IgD-negative memory B cell (primary cell): ENCODE data around the gene FMO3. TPM values are rescaled to one million over a fixed set of nuclear protein-coding genes. Genes with fewer than 3 reads are reported as not detected.

Experiments
- H3K27ac Mint-ChIP-seq, 3 donors: one replicate each; pipeline ENCODE4 v1.8.0; 2020 to 2022; ENCODE audit warnings: mild to moderate bottlenecking in 3 of 3, mixed read lengths in 3 of 3, moderate library complexity in 1 of 3
- H3K27me3 Mint-ChIP-seq: one replicate; pipeline ENCODE4 v1.8.0; 2021; ENCODE audit warnings: mixed read lengths
- H3K36me3 Mint-ChIP-seq: one replicate; pipeline ENCODE4 v1.8.0; 2020; ENCODE audit warnings: mild to moderate bottlenecking, mixed read lengths
- H3K4me1 Mint-ChIP-seq, 3 donors: one replicate each; pipeline ENCODE4 v1.8.0; 2020 to 2022; ENCODE audit warnings: mixed read lengths in 3 of 3, mild to moderate bottlenecking in 1 of 3
- H3K4me3 Mint-ChIP-seq, 4 donors: one replicate each; pipeline ENCODE4 v1.8.0; 2020 to 2022; ENCODE audit warnings: mild to moderate bottlenecking in 4 of 4, mixed read lengths in 4 of 4, moderate library complexity in 3 of 4
- H3K9me3 Mint-ChIP-seq, 3 donors: one replicate each; pipeline ENCODE4 v1.8.0; 2020 to 2021; ENCODE audit warnings: mixed read lengths in 3 of 3, mild to moderate bottlenecking in 1 of 3
- polyA plus RNA-seq: library from polyadenylated mRNA; unstranded; fragments of 300-500 nt; fragmentation: Illumina TruSeq; gene quantifications from one replicate; pipeline ENCODE4 v1.2.3, GENCODE V29; 2021

Gene FMO3
- not detected for polyA plus RNA-seq

DNA sequence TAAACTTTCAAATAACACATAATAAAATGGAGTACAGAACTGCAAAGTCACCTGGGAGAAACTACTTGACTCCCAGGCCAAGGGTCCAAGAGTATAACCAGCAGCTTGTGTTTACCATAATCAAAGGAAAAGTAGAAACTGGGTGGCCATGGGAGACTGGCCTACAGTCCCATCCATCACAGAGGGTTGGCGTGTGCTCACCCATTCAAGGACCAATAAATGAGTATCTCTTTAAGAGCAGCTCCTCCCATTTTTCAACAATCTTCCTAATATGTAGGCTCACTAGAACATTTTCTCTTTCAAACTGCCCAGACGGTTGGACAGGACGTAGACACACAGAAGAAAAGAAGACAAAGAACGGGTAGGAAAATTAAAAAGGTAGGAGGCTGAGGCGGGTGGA lies at the start of gene FMO3:
Gene FMO3, plus strand, starts transcription at position 302 of the 400 bp plus-strand sequence. CDS start 1,754 bp downstream, outside the sequence.
- Mint-ChIP-seq H3K4me3 (no peak within 1 kb of the TSS), H3K9me3 (peaks cover 0 to 2% (median 0%) of the 10 kb centered on the region in 3 donors), H3K4me1 (peaks cover 0 to 2% (median 0%) of the 10 kb centered on the region in 3 donors), H3K27ac (no peak within 1 kb of the TSS), H3K27me3 (no peaks in the 10 kb centered on the region), H3K36me3 (no peaks in the 10 kb centered on the region)

DNA sequence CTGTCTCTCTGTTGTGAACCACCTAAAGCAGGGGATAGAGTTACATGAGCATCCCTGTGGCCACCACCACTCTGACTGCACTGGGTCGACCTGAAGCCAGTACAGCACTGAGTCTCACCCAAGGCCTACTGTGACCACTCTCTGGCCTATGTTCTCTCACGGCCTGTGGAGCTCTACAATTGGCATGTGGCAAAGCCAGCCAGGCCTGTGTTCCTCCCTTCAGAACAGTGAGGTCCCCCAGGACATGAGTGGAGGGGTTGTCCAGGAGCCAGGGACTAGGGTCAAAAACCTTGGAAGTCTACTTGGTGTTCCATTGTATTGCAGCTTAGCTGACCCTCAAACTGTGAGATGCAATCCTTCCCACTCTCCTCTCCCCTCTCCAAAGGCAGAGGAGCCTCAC lies 42.7 kb upstream of the FMO3 start:
- Mint-ChIP-seq H3K36me3 (peaks cover 1% of the 10 kb centered on the region), H3K27ac (no peak overlapping the region), H3K4me3 (no peak overlapping the region), H3K4me1 (no peaks in the 10 kb centered on the region), H3K9me3 (peaks cover 7 to 19% (median 12%) of the 10 kb centered on the region in 3 donors), H3K27me3 (peaks cover 3% of the 10 kb centered on the region)

DNA sequence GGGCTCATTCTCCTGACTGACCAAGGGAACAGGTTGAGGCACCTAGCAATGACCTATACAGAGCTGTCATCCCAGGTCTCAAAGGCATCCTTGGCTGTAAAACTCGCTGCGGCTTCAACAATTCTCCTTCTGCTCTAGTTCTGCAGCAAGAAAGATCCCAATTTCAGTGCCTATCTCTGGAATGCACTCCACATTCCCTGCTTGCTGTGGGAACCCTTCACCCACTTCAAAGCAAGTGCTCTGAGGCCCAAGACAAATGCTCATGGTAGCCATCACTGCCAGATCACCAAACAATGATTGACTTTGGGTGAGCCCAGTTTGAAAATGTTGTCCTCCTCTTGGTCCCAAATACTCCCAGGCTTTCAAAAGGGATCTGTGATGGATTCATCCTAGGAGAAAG lies 37.7 kb upstream of the FMO3 start:
- Mint-ChIP-seq H3K27me3 (peaks cover 5% of the 10 kb centered on the region), H3K4me1 (no peaks in the 10 kb centered on the region), H3K9me3 (peaks cover 3 to 15% (median 12%) of the 10 kb centered on the region in 3 donors), H3K4me3 (no peak overlapping the region), H3K27ac (no peak overlapping the region), H3K36me3 (no peaks in the 10 kb centered on the region)

DNA sequence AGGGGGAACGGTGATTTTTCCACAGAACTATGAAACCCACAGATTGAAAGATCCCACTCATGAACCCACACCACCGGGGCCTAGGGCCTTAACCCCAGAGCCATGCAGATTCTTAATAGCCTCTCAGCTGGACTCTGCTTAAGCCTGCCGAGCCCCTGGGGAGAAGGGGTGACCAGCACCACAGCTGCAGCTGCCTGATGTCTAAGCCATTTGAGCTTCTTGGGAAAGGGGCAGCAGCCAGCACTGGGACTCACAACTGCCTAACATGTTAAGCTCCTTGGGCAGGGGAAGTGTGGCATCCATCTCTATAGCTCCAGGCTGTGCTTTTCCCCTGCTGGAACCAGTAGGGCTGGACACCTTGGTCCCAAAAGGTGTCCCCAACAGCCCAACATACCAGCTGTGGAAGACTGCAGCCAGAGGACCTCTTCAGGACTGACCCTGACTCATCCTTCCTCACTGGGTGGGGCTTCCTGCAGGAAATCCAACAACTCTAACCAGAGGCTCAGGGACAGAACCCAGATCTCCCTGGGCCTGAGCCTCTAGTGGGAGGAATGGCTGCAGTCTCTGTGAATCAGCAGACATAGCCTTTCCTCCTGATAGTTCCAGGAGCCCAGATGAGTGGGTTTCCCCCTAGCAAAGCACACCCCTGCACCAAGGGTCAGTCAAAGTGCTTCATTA lies 34.6 kb upstream of the FMO3 start:
- H3K27ac Mint-ChIP-seq = no peak overlapping the region
- H3K4me3 Mint-ChIP-seq = no peak overlapping the region
- no peaks in the 10 kb centered on the region for H3K4me1 Mint-ChIP-seq

DNA sequence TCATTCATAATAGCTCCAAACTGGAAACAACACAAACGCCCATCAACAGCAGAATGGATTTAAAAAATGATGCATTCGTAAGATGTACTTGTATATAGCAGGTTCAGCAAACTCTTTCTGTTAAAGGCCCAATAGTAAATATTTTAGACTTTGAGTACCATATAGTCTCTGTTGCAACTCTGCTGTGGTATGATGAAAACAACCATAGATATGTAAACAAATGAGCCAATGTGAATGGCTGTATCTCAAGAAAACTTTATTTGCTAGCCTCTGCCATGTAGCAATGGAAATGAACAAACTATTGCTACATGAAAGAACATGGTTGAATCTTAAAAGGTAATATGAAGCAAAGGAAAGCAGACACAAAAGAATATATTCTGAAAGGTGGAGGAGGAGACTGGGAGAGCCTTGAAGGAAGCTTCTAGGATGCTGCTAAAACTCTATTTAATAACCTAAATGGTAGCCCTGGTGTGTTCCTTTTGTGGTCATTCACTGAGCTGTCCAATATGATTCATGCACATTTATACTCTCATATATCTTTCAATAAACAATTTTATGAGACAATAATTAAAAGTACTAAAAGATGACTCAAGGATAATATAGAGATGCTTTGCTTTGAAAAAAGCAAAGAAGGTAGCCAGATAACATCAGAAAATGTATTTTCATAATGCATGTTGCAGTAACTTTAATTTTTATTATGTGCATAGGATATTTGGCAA lies 29.1 kb upstream of the FMO3 start:
- Mint-ChIP-seq H3K9me3 (peaks cover 0 to 13% (median 4%) of the 10 kb centered on the region in 3 donors), H3K36me3 (no peaks in the 10 kb centered on the region), H3K27me3 (no peaks in the 10 kb centered on the region), H3K4me1 (no peaks in the 10 kb centered on the region), H3K27ac (no peak overlapping the region), H3K4me3 (no peak overlapping the region)

More for the DNA sequence above, 34.6 kb upstream of the FMO3 start:
- peaks cover 2 to 16% (median 9%) of the 10 kb centered on the region in 3 donors for H3K9me3 Mint-ChIP-seq
- no peaks in the 10 kb centered on the region for H3K36me3 Mint-ChIP-seq
- peaks cover 5% of the 10 kb centered on the region for H3K27me3 Mint-ChIP-seq

DNA sequence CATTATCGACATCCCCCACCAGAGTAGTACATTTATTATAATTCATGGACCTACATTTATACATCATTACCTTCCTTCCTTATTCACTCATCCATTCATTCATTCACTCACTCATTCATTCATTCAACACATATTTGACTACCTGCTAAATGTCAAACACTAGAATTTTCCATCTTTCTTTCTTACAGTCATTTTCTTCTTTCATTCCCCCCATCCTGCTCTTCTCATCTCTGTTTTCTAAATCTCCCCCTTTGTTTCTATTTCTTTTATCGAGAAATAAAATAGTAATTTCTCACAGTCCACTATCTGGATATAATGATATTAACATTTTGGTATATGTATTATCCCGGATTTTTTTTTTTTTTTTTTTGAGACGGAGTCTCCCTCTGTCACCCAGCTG lies 27.8 kb upstream of the FMO3 start:
- no peaks in the 10 kb centered on the region for H3K4me1 Mint-ChIP-seq
- H3K9me3 Mint-ChIP-seq = peaks cover 0 to 2% (median 2%) of the 10 kb centered on the region in 3 donors
- H3K4me3 Mint-ChIP-seq = no peak overlapping the region
- no peaks in the 10 kb centered on the region for H3K27me3 Mint-ChIP-seq
- no peaks in the 10 kb centered on the region for H3K36me3 Mint-ChIP-seq
- no peak overlapping the region for H3K27ac Mint-ChIP-seq

DNA sequence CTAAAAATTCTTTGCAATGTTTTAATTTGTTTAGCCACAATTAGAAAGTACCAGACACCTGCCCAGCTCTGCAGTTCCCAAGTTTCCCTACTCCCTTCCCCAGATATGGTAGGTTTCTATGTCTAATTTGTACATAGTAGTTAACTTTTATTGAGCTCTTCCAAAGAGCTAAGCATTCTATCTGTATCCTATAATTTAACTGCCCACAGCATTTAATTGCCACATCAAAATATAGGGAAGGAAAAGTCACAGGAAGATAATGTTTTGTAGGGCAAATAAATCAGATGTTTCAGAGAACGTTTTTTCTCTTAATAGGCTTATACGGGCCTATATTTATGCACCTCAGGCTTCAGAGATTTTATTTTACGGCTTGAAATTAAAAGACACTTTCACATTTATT lies 15.7 kb upstream of the FMO3 start:
- H3K36me3 Mint-ChIP-seq = no peaks in the 10 kb centered on the region
- no peaks in the 10 kb centered on the region for H3K4me1 Mint-ChIP-seq
- H3K4me3 Mint-ChIP-seq = no peak overlapping the region
- H3K9me3 Mint-ChIP-seq = peaks cover 0 to 2% (median 0%) of the 10 kb centered on the region in 3 donors
- H3K27ac Mint-ChIP-seq = no peak overlapping the region
- H3K27me3 Mint-ChIP-seq = no peaks in the 10 kb centered on the region

DNA sequence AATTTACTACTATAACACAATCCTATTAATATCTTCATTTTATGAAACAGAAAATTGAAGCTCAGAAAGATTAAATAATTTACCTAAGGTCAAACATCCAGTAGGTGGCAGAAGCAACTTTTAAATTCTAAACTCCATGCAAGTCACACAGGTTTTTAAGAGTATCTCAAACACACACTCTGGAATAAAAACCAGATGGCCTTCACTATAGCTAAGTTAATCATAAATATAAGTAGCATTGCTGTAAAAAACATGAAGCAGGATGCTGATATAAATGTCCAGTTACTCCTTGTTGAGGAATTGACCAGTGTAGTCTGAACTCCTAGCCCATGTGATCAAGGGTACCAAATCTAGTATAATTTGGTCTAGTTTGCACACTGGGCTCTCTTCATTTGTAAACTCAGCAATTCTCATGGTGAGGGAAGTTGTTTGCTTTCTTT lies 9.4 kb upstream of the FMO3 start:
- no peak overlapping the region for H3K4me3 Mint-ChIP-seq
- no peak overlapping the region for H3K27ac Mint-ChIP-seq
- H3K4me1 Mint-ChIP-seq = no peaks in the 10 kb centered on the region
- no peaks in the 10 kb centered on the region for H3K27me3 Mint-ChIP-seq
- peaks cover 0 to 2% (median 0%) of the 10 kb centered on the region in 3 donors for H3K9me3 Mint-ChIP-seq
- no peaks in the 10 kb centered on the region for H3K36me3 Mint-ChIP-seq

DNA sequence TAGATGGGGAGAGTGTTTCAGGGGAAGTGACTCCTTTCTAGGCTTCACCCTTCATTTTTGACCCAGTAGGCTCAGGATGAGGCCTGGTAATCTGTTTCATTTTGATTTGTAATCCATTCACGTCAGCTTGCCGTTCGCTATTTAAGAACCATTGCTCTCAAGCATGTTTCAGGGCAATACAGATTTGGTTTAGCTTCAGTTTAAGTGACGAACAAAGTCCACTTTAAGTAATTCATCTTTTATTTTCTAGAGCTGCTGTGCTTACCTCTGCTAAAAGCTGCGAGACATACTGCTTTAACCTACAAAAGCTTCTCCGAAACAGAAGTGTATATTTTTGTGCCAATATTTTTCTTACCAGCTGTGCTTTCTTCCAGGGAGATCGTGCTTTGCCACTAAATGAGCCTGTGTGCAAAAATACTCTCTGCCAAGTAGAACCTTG lies 8.9 kb upstream of the FMO3 start:
- no peaks in the 10 kb centered on the region for H3K4me1 Mint-ChIP-seq
- no peak overlapping the region for H3K27ac Mint-ChIP-seq

DNA sequence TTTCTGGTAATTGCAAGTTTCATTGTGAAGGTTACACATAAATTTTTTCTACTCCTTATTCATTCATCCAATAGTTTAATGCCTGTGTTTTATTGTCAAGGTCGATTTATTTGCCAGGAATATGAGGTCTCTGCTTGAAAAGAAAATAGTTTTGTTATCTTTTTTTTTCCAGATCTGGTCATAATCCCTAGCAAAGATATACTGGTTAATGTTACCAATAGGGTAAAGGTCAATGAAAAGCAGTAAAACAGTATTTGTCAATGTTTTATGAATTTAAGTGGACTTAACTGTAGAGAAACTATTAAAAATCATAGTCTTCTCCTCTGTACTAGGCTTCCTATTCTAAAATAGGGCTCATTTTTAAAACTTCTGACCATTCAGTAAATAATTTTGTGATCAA lies 8.1 kb upstream of the FMO3 start:
- Mint-ChIP-seq H3K4me3 (no peak overlapping the region), H3K36me3 (no peaks in the 10 kb centered on the region), H3K27me3 (no peaks in the 10 kb centered on the region), H3K4me1 (peaks cover 0 to 2% (median 0%) of the 10 kb centered on the region in 3 donors), H3K9me3 (peaks cover 0 to 2% (median 0%) of the 10 kb centered on the region in 3 donors), H3K27ac (no peak overlapping the region)

More for the DNA sequence above, 8.9 kb upstream of the FMO3 start:
- no peak overlapping the region for H3K4me3 Mint-ChIP-seq
- H3K36me3 Mint-ChIP-seq = no peaks in the 10 kb centered on the region
- peaks cover 0 to 2% (median 0%) of the 10 kb centered on the region in 3 donors for H3K9me3 Mint-ChIP-seq
- no peaks in the 10 kb centered on the region for H3K27me3 Mint-ChIP-seq

DNA sequence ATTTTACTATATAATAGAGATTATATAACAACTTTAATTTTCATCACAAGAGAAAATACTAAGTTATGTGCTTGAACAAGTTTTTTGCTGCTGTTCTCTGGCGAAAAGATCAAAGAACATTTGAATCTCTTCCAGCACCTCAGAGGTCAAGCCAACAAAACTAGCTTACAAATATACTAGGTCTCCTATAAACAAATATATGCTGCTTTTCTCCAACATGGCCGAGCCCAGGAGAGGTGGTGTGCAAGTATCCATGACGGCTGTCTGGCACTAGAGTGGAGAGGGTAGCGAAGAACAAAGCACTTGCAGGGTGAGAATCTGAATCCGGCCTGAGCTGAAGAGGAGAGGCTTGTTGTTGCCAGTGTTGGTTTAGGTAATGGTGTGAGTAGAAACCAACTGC lies 7.5 kb upstream of the FMO3 start:
- H3K4me1 Mint-ChIP-seq = peaks cover 0 to 2% (median 0%) of the 10 kb centered on the region in 3 donors
- no peak overlapping the region for H3K27ac Mint-ChIP-seq

DNA sequence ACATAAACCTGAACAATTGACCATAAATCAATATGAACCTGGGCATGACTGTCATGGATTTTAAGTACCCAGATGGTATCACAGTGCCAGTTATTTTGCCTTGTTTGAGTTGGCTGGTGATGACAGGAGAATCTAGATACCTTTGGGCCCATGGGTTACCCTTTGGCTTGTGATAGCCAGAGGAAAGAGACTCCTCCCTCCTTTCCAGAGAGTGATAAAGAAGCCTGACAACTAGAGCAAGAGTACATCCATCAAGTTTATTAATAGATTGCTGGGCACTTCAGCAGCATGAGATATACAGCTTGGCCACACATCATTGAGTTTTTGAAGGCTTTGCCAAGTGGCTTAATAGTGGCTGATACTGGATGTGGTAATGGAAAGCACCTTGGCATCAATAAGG lies 6.6 kb upstream of the FMO3 start:
- no peak overlapping the region for H3K27ac Mint-ChIP-seq
- H3K4me1 Mint-ChIP-seq = peaks cover 0 to 2% (median 0%) of the 10 kb centered on the region in 3 donors

More for the DNA sequence above, 7.5 kb upstream of the FMO3 start:
- no peaks in the 10 kb centered on the region for H3K36me3 Mint-ChIP-seq
- H3K27me3 Mint-ChIP-seq = no peaks in the 10 kb centered on the region
- no peaks in the 10 kb centered on the region for H3K9me3 Mint-ChIP-seq
- H3K4me3 Mint-ChIP-seq = no peak overlapping the region

DNA sequence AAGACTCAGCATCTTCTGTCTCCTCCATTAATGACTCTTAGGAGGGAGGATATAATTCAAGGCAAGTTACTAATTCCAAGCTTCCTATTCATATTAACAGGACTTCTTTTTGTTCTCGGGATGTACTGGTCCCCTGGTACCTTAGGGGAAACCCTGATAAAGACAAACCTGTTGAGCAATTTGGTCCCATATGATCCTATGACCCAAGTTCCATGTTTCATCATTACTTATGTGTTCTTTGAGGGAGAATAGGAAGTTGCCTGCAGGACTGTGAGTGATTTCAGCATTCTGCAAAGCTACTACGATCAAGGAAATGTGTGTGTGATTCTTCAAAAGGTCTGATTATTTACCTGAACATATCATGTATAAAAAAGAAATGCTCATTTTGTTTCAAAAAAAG lies 5.8 kb upstream of the FMO3 start:
- Mint-ChIP-seq H3K27ac (no peak overlapping the region), H3K9me3 (no peaks in the 10 kb centered on the region), H3K27me3 (no peaks in the 10 kb centered on the region), H3K4me1 (peaks cover 0 to 2% (median 0%) of the 10 kb centered on the region in 3 donors), H3K36me3 (no peaks in the 10 kb centered on the region), H3K4me3 (no peak overlapping the region)

More for the DNA sequence above, 6.6 kb upstream of the FMO3 start:
- H3K9me3 Mint-ChIP-seq = no peaks in the 10 kb centered on the region
- no peak overlapping the region for H3K4me3 Mint-ChIP-seq
- no peaks in the 10 kb centered on the region for H3K27me3 Mint-ChIP-seq
- H3K36me3 Mint-ChIP-seq = no peaks in the 10 kb centered on the region

DNA sequence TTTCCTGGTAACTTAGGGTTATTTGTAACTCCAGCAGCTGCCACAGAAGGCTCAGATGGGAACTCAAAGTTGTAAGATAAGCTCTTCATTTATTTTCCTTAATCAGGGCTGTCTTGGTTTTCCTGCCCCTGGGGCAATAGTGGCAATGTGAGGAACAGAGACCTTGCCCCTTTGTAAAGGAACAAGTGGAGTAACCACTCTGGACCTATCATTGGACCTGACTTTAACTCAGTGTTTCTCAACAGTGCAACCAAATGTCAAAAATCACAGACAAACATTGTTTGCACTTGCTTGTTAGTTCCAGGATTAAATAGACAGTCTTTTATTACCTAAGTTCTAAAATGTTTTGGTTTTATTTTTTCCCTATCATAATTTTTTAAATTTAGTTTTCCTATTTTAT lies 2.8 kb upstream of the FMO3 start:
- H3K4me3 Mint-ChIP-seq = no peak overlapping the region
- H3K9me3 Mint-ChIP-seq = peaks cover 0 to 2% (median 0%) of the 10 kb centered on the region in 3 donors
- no peaks in the 10 kb centered on the region for H3K36me3 Mint-ChIP-seq
- H3K27ac Mint-ChIP-seq = no peak overlapping the region
- peaks cover 0 to 2% (median 0%) of the 10 kb centered on the region in 3 donors for H3K4me1 Mint-ChIP-seq
- no peaks in the 10 kb centered on the region for H3K27me3 Mint-ChIP-seq

DNA sequence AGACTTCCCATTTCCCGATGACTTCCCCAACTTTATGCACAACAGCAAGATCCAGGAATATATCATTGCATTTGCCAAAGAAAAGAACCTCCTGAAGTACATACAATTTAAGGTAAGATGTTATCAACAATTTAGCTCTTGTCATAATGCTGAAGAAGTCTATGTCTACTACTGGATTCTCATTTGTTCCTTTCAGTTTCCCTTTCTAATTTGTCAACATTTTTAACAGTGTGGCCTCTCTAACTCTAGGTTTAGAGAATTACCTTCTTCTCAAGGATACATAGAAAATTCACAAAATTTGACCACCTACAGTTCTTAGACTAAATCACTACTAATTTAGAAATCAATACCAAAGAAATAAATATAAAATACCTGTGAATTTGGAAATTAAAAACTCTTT lies 13.2 kb downstream of the FMO3 start:
- H3K27ac Mint-ChIP-seq = no peak overlapping the region
- H3K36me3 Mint-ChIP-seq = no peaks in the 10 kb centered on the region
- peaks cover 0 to 4% (median 0%) of the 10 kb centered on the region in 3 donors for H3K9me3 Mint-ChIP-seq
- H3K4me3 Mint-ChIP-seq = no peak overlapping the region
- H3K4me1 Mint-ChIP-seq = peaks cover 0 to 2% (median 0%) of the 10 kb centered on the region in 3 donors
- H3K27me3 Mint-ChIP-seq = peaks cover 3% of the 10 kb centered on the region
